C4-2B (cell line): ENCODE measurements around the gene SLC4A11.

Source experiments
- CTCF ChIP-seq: fragments of 450-650 bp; conservative IDR thresholded peaks from 2 replicates; pipeline ENCODE4 v1.5.1; 2017; ENCODE audit warnings: mild to moderate bottlenecking
- ZFX ChIP-seq: fragments of 450-650 bp; IDR thresholded peaks from 2 replicates; pipeline ENCODE4 v1.6.1; 2017

GRCh38 chr20:3237958-3238615 is 903 bp downstream of the SLC4A11 start:
- TF ChIP-seq CTCF (no peak), ZFX (no peak)
